Hepatocyte (in vitro differentiated cells): ENCODE measurements around the gene GUCA1C. TPM values are rescaled to one million over a fixed set of nuclear protein-coding genes. Genes with fewer than 3 reads are reported as not detected.

ENCODE experiments used
- DNase-seq: peaks from one replicate; pipeline ENCODE4 v3.0.0-alpha.2; 2016; ENCODE audit warnings: low spot score
- H2AFZ ChIP-seq: fragments of 200-600 bp; sonication (generic); 2 replicates; pipeline ENCODE4 v1.6.0; 2016; ENCODE audit warnings: antibody characterized with exemption, mild to moderate bottlenecking
- H3K27ac ChIP-seq: fragments of 200-600 bp; sonication (generic); 2 replicates; pipeline ENCODE4 v1.5.1; 2016; ENCODE audit warnings: mild to moderate bottlenecking
- H3K27me3 ChIP-seq: fragments of 200-600 bp; sonication (generic); 2 replicates; pipeline ENCODE4 v1.6.1; 2016
- H3K36me3 ChIP-seq: fragments of 200-600 bp; sonication (generic); replicated peaks from 2 replicates; pipeline ENCODE4 v1.5.1; 2016; ENCODE audit warnings: low read depth; ENCODE audit not compliant: insufficient read depth
- H3K4me1 ChIP-seq: fragments of 200-600 bp; sonication (generic); 2 replicates; pipeline ENCODE4 v1.5.1; 2016; ENCODE audit warnings: mild to moderate bottlenecking, moderate library complexity; ENCODE audit not compliant: insufficient read depth
- H3K4me2 ChIP-seq: fragments of 200-600 bp; sonication (generic); 2 replicates; pipeline ENCODE4 v1.6.0; 2016
- H3K4me3 ChIP-seq: fragments of 200-600 bp; sonication (generic); 2 replicates; pipeline ENCODE4 v1.5.1; 2016; ENCODE audit warnings: mild to moderate bottlenecking
- H3K79me2 ChIP-seq: fragments of 200-600 bp; sonication (generic); 2 replicates; pipeline ENCODE4 v1.6.0; 2017; ENCODE audit warnings: mild to moderate bottlenecking
- H3K9me2 ChIP-seq: fragments of 200-600 bp; sonication (generic); replicated peaks from 2 replicates; pipeline ENCODE4 v1.6.0; 2017; ENCODE audit warnings: mild to moderate bottlenecking; ENCODE audit not compliant: insufficient read depth
- H3K9me3 ChIP-seq: fragments of 200-600 bp; sonication (generic); 2 replicates; pipeline ENCODE4 v1.5.1; 2016; ENCODE audit warnings: low read depth, mild to moderate bottlenecking
- H4K20me1 ChIP-seq: fragments of 200-600 bp; sonication (generic); 2 replicates; pipeline ENCODE4 v1.6.0; 2016; ENCODE audit warnings: mild to moderate bottlenecking; ENCODE audit not compliant: insufficient read depth, poor library complexity, severe bottlenecking
- EZH2 ChIP-seq: fragments of 200-600 bp; sonication (generic); IDR thresholded peaks from 2 replicates; pipeline ENCODE4 v1.6.1; 2016; ENCODE audit warnings: antibody characterized with exemption, mild to moderate bottlenecking, borderline replicate concordance
- EZH2phosphoT487 ChIP-seq: fragments of 200-600 bp; sonication (generic); IDR thresholded peaks from one replicate; pipeline ENCODE4 v1.6.1; 2018; ENCODE audit warnings: antibody characterized with exemption, mild to moderate bottlenecking, low read depth, moderate library complexity; ENCODE audit not compliant: unreplicated experiment, severe bottlenecking
- WGBS: methylation state at CpG from one replicate; pipeline ENCODE4 v1.1.6; 2016; ENCODE audit warnings: low lambda C conversion rate; ENCODE audit errors: missing lambda C conversion rate; 5-methylcytosine and 5-hydroxymethylcytosine counted together
- polyA plus RNA-seq: library from polyadenylated mRNA; unstranded; fragments of >200 nt; fragmentation: Nextera tagmentation; extraction: Ambion mirVana; gene quantifications from 2 replicates; pipeline ENCODE4 v1.2.1, GENCODE V29; 2016
- total RNA-seq: library from RNA; depleted of rRNA; stranded (reverse); fragments of >200 nt; gene quantifications from 2 replicates; pipeline ENCODE4 v1.2.3, GENCODE V29; 2014
- TF ChIP-seq, protein P1 (sequence below): fragments of 200-600 bp; sonication (generic); IDR thresholded peaks from 2 replicates; pipeline ENCODE4 v1.5.1; 2016; ENCODE audit warnings: antibody characterized with exemption, mild to moderate bottlenecking; ENCODE audit not compliant: poor library complexity

The GUCA1C gene
- total and polyA plus RNA-seq, 2 experiments from 2014 or later, result not detected

DNA sequence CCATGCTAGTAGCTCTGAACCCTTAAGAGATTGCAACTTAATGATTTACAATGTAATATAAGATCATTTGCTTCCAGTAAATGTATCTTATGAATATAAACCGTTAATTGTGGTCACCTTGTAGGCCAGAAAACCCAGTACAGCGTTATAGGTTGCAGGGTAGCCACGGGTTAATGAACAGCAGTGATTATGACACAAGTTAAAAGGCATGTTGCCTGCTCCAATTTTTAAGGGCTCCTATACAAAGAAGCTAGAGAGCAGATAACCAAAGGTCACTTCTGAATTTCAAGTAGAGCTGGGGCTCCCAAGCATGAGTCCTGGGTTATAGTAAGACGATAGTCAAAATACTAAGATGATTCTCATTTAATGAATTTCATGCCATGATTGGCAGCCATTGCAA, 13.5 kb downstream of the GUCA1C start:
- peak; percentile 9 for DNase-seq
- Histone ChIP-seq H2AFZ (no peak overlapping the region), H3K9me3 (no peaks in the 10 kb centered on the region), H3K79me2 (no peaks in the 10 kb centered on the region), H3K27me3 (no peaks in the 10 kb centered on the region), H4K20me1 (no peaks in the 10 kb centered on the region), H3K9me2 (no peaks in the 10 kb centered on the region), H3K4me3 (no peak overlapping the region), H3K36me3 (no peaks in the 10 kb centered on the region), H3K4me2 (peak overlapping the region; percentile 51), H3K4me1 (peaks cover 16% of the 10 kb centered on the region), H3K27ac (peak overlapping the region; percentile 45)
- WGBS, result 30% methylated on average over 4 of the region's 4 CpGs
- no peak for TF ChIP-seq EZH2
- TF ChIP-seq, protein P1, sequence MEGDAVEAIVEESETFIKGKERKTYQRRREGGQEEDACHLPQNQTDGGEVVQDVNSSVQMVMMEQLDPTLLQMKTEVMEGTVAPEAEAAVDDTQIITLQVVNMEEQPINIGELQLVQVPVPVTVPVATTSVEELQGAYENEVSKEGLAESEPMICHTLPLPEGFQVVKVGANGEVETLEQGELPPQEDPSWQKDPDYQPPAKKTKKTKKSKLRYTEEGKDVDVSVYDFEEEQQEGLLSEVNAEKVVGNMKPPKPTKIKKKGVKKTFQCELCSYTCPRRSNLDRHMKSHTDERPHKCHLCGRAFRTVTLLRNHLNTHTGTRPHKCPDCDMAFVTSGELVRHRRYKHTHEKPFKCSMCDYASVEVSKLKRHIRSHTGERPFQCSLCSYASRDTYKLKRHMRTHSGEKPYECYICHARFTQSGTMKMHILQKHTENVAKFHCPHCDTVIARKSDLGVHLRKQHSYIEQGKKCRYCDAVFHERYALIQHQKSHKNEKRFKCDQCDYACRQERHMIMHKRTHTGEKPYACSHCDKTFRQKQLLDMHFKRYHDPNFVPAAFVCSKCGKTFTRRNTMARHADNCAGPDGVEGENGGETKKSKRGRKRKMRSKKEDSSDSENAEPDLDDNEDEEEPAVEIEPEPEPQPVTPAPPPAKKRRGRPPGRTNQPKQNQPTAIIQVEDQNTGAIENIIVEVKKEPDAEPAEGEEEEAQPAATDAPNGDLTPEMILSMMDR, result no peak
- TF ChIP-seq EZH2phosphoT487, result no peak

DNA sequence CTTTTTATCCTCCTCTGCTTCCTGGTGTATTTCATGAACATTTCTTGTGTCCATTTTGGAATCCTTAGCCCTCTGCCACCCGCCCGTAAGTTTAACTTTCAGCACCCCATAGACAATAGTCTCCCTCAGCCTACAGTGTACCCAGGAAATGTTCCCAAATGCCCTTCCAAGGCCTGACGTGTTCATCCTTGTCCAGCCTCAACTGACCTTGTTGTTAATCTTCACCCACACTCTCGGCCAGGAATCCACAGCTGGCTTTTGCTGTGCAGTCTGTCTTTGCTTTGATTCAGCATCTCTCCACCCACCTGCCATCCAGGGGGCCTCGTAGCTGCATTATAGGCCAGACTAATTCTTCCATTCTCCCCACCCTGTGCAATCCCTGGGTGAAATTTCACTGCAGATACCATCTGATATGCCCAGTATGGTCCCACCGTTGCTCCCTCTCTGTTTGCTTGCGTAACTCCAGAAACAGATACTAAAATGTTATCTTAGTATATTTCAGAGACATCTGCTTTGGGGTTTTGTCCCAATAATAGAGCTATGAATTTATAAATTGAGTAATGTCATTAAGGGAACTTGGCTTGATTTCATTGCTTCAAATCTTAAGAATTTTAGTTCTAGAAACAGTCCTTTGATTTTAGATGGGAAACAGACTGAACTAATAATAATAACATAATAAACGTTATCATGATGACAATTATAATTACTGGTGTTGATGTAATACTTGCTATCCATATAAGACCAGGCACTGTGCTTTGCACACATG, 16.6 kb downstream of the GUCA1C start:
- no peaks in the 10 kb centered on the region for H3K36me3 ChIP-seq
- H3K9me2 ChIP-seq, result no peaks in the 10 kb centered on the region
- no peak overlapping the region for H3K4me3 ChIP-seq
- H3K27me3 ChIP-seq, result no peaks in the 10 kb centered on the region
- no peaks in the 10 kb centered on the region for H3K79me2 ChIP-seq
- WGBS, result 77% methylated on average over 8 of the region's 8 CpGs
- peaks cover 16% of the 10 kb centered on the region for H3K4me1 ChIP-seq
- no peaks in the 10 kb centered on the region for H4K20me1 ChIP-seq
- no peak overlapping the region for H2AFZ ChIP-seq
- H3K27ac ChIP-seq, result no peak overlapping the region
- no peak for DNase-seq
- H3K9me3 ChIP-seq, result no peaks in the 10 kb centered on the region
- TF ChIP-seq EZH2 (no peak), EZH2phosphoT487 (no peak)
- TF ChIP-seq, protein P1, result no peak
- H3K4me2 ChIP-seq, result no peak overlapping the region

DNA sequence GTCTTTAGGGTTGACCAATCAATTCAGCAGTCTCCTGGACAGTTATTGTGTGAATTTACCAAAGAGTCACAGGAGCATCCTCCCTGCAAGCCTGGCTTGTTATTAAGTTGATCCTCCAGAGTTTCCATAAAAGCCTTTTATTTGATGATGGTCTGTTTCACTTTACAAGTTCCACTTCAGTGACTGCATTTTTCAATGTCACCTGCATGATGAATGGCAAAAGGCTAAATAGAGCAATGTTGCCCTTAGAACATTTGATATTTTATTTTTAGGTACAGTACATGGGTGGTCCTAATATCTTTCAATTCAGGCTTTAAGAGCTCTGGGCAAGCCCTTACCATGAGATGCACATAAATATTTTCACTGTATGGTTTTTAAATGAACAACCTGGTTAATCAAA, 22.6 kb downstream of the GUCA1C start:
- Histone ChIP-seq H3K79me2 (no peaks in the 10 kb centered on the region), H3K36me3 (no peaks in the 10 kb centered on the region), H3K27me3 (no peaks in the 10 kb centered on the region), H3K9me3 (no peaks in the 10 kb centered on the region), H3K27ac (no peak overlapping the region), H4K20me1 (no peaks in the 10 kb centered on the region), H3K9me2 (no peaks in the 10 kb centered on the region), H3K4me1 (no peaks in the 10 kb centered on the region), H3K4me3 (no peak overlapping the region), H3K4me2 (no peak overlapping the region), H2AFZ (no peak overlapping the region)
- TF ChIP-seq EZH2 (no peak), EZH2phosphoT487 (no peak)
- TF ChIP-seq, protein P1, result no peak
- no peak for DNase-seq
